ENCODE measurements around the gene ZNF814.

DNA sequence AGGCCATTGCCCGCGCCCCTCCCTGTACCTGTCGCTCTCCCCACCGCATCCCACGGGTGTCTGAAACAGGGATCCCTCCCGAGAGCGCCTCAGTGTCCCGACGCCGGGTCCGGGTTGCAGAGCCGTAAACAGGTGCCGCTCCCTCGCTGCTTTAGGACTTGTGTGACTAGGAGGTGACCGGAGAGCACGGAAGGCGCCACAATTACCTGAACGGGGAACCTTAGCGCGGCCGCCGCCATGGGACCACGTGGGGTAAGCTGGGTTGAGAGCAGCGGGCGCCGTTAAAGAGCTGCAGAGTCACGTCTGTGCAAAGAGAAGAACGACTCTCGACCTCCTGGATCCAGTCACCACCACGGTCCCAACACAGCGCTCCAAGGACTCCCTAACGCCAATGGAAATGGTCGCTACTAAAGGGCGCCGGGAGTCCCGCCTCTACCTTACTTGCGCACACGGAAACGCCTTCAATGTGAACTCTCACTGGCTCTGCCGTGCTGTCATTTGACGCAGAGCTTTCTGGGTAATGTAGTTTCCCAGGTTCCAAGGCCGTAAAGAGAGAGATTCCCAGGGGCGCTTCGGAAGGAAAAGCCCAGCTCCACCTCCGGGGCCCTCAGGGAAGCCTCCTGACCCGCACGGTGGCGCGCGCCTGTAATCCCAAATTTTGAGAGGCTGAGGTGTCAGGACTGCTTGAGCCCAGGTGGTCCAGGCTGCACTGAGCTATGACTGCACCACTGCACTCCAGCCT lies 74.2 kb downstream of the ZNF814 start, which contains the start of gene ZNF552:
- TF ChIP-seq, protein P1, sequence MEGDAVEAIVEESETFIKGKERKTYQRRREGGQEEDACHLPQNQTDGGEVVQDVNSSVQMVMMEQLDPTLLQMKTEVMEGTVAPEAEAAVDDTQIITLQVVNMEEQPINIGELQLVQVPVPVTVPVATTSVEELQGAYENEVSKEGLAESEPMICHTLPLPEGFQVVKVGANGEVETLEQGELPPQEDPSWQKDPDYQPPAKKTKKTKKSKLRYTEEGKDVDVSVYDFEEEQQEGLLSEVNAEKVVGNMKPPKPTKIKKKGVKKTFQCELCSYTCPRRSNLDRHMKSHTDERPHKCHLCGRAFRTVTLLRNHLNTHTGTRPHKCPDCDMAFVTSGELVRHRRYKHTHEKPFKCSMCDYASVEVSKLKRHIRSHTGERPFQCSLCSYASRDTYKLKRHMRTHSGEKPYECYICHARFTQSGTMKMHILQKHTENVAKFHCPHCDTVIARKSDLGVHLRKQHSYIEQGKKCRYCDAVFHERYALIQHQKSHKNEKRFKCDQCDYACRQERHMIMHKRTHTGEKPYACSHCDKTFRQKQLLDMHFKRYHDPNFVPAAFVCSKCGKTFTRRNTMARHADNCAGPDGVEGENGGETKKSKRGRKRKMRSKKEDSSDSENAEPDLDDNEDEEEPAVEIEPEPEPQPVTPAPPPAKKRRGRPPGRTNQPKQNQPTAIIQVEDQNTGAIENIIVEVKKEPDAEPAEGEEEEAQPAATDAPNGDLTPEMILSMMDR (conservative IDR thresholded peaks at IDR 0.05 in 1 of 2, IDR thresholded peaks at IDR 0.05 in 1 of 2; ENCODE audit: low read depth in 1 of 2, low read length in 2 of 2): no peak
- TF ChIP-seq EZH2 (IDR thresholded peaks at IDR 0.05; ENCODE audit: low read length, missing control alignments): no peak

All from fibroblast of lung (primary cell).